Measurements from ENCODE around the gene CMYA5.

Gene CMYA5

DNA sequence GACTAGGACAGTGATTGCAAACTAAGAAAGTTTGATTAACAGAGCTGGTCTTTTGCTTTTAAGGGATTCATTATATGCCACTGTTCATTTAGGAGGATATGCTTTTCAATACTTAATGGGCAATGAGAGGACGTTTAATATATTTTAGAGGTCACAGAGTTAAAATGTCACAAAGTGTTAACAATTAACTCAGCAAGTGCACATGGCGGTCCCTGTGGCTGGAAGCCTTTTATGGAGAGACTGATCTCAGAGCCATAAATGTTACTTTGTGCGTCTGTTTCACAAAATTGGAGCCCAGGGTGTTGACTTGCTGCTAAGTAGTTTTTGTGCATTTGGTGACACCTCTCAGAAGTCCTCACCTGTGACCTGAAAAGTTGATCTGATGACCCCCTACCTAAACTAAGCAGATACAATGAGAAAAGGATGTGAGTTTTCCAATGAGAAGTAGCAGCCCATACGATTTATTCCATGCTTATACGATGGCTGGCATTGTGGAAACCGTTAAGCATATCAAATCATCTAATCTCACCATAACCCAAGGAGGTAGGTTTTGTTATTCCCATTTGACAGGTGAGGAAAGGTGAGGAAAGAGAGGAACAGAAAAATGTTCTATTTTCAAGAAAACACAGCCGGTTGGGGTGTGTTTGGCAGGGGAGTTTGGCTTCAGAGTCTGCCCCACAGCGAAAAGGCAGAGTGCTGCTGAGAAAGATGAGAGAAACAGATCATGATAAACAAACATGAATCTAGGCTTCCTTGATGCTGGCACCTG is 64.4 kb downstream of the CMYA5 start:
- DNase-seq = no peak
- H3K36me3 ChIP-seq (replicated peaks) = no peaks in the 10 kb centered on the region
- no peak overlapping the region for H3K27ac ChIP-seq
- H3K4me3 ChIP-seq (ENCODE audit: low read depth, low read length) = no peak overlapping the region
- TF ChIP-seq CTCF (IDR thresholded peaks at IDR 0.05; ENCODE audit: low read depth, low read length, missing control alignments) = no peak
- no peaks in the 10 kb centered on the region for H3K27me3 ChIP-seq (replicated peaks)
- in situ Hi-C loops (cut with HindIII; ENCODE audit: low pct_ligation_motif_present, low sequenced_read_pairs) = no loop called here

- DNase-seq = no peak
- no peak overlapping the region for H3K4me3 ChIP-seq (ENCODE audit: low read depth, low read length)
Measured at GRCh38 chr5:79754865-79755555, 65.4 kb downstream of the CMYA5 start.

DNA sequence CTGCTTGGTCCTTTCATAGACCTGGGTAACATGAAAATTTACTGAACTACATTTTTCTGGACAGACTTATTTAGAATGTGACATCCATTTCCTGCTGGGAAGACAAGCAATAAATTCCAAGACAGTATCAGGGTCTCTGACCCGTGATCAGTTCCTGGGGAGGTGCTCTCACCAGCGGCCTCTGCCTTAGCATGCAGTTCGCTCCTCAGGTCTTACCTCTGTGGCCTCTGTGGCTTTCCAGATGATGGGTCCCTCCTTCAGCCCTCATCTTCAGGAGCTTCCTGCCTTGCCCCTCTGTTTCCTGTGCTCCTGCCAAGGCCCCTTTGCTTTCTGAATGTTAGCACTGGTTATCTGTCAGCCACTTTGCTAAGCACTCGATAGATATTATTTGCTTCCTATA is 66.4 kb downstream of the CMYA5 start:
- no peak for TF ChIP-seq CTCF (IDR thresholded peaks at IDR 0.05; ENCODE audit: low read depth, low read length, missing control alignments)
- in situ Hi-C loops (cut with HindIII; ENCODE audit: low pct_ligation_motif_present, low sequenced_read_pairs) = no loop called here
- no peaks in the 10 kb centered on the region for H3K27me3 ChIP-seq (replicated peaks)
- no peaks in the 10 kb centered on the region for H3K36me3 ChIP-seq (replicated peaks)
- no peak overlapping the region for H3K4me3 ChIP-seq (ENCODE audit: low read depth, low read length)
- DNase-seq = no peak
- no peak overlapping the region for H3K27ac ChIP-seq

More at GRCh38 chr5:79754865-79755555, 65.4 kb downstream of the CMYA5 start:
- no peak for TF ChIP-seq CTCF (IDR thresholded peaks at IDR 0.05; ENCODE audit: low read depth, low read length, missing control alignments)
- no peaks in the 10 kb centered on the region for H3K27me3 ChIP-seq (replicated peaks)
- H3K27ac ChIP-seq = no peak overlapping the region
- no peaks in the 10 kb centered on the region for H3K36me3 ChIP-seq (replicated peaks)
- in situ Hi-C loops (cut with HindIII; ENCODE audit: low pct_ligation_motif_present, low sequenced_read_pairs) = no loop called here

DNA sequence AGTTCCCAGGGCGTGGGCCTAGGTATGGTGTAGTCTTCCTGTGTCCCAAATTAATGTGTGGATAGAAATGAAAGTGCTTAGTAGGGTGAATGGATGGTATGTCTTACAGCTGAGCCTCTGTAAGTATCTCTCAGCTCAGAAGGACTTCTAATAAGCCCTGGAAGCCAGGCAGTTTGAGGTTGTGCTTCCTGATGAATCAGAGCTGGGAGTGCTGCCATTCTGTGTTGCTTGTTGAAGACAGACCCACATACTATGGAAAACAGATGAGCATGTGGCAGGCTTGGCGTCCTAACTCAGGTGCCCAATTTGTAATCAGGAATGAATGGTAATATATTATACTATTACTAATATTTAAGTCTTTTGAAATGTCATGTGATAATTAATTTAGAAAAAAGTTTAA is 69.8 kb downstream of the CMYA5 start:
- Histone ChIP-seq H3K4me3 (ENCODE audit: low read depth, low read length) (no peak overlapping the region), H3K36me3 (replicated peaks) (no peaks in the 10 kb centered on the region), H3K27me3 (replicated peaks) (no peaks in the 10 kb centered on the region), H3K27ac (no peak overlapping the region)
- DNase-seq = peak; percentile 54
- in situ Hi-C loops (cut with HindIII; ENCODE audit: low pct_ligation_motif_present, low sequenced_read_pairs) = no loop called here
- TF ChIP-seq CTCF (IDR thresholded peaks at IDR 0.05; ENCODE audit: low read depth, low read length, missing control alignments) = no peak

DNA sequence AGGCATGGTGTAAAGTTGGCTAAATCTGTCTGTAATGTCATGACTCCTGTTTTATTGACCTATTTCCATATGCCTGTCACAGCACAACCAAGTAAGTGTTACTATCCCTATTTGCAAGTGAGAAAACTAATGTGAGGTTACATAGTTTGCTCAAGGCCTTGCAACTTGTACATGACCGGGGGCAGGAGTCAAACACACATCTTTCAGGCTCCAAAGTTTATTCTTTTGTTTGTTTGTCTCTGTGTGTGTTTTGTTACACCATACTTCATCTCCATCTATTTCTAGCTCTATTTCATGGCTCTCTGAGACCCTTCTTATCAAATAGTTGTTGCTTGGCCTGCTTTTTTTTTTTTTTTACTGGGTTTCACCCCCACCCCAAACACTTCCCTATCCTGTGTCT is 70.2 kb downstream of the CMYA5 start:
- Histone ChIP-seq H3K36me3 (replicated peaks) (no peaks in the 10 kb centered on the region), H3K4me3 (ENCODE audit: low read depth, low read length) (no peak overlapping the region), H3K27me3 (replicated peaks) (no peaks in the 10 kb centered on the region), H3K27ac (no peak overlapping the region)
- in situ Hi-C loops (cut with HindIII; ENCODE audit: low pct_ligation_motif_present, low sequenced_read_pairs) = no loop called here
- no peak for TF ChIP-seq CTCF (IDR thresholded peaks at IDR 0.05; ENCODE audit: low read depth, low read length, missing control alignments)
- no peak for DNase-seq

Data from brain microvascular endothelial cell (primary cell).